CMK (cell line): Measurements from ENCODE around the gene NGF.

Source experiments
- DNase-seq: peaks from one replicate; pipeline ENCODE4 v3.0.0-alpha.2; 2010; ENCODE audit warnings: low read depth

The NGF gene

DNA sequence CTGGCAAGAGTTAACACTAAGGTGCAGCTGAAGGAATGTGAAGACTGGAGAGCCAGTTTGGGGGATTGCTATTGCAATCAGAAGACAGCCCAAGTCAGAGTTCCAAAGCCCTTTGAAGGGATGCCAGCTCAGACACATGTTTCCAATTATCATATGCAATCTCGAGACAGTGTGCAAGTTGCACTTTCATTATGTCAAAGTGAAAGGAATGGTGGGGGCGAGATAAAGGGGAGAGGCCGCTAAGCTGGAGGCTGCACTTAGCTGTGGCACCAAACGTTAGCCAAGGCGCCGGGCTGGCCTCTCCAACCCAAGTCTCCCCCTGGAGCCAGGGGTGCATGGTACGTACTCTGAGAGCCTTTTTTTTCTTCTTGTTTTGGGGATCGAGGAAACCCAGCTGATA, 58.0 kb downstream of the NGF start:
- DNase-seq, result no peak

DNA sequence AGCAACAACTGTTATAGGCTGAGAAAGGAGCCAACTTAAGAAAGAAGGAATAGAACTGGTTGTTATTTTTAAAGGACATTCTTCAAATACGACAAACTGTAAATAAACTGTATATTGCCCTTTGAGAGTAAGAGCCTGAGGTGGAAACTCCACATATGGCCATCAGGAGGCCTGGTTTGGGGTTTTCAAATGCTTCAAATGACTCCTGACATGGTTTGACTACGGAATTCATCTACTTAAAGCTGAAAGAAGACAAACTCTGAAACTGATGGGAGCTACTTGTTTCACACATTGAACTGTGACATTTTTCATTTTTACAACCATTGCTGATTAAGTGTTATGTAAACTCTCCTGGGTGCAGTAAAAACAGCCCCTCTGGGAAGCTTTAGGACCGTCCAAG, 59.8 kb downstream of the NGF start:
- DNase-seq, result no peak

DNA sequence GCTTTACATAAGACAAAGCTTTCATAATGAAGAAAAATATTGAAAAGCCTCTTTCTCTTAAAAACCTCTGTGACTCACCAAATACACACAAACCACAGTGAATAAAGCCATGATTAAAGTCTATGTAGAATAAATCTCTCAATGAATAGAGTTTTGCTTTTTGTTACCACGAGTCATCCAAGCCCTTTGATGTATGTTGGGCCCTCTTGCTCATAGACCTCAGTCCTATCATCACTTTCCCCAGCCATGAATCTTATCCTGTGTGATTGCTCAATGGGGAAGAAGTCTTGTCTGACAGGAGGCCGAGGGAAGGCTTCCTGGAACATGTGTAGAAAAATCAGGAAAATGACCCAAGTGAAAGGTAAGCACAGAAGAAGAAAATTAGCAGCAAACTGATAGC, 60.8 kb downstream of the NGF start:
- DNase-seq, result no peak

DNA sequence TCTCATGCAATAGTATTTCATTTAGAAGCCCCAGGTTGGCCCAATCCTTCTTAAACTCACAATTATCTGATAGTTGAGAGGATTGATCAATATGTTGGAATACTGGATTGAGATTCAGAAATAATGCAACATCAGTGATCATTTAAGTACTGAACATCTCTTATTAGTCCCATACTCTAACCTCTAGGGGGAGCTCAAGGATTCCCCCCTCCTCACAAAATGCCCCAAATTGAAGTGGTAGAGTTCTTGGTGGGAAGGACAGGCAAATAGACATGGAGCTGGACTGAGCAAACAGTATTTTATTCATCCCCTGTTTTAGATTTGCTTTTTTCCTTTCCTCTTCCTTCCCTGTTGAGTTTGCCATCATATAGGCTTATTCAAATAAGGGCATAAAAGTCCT, 62.8 kb downstream of the NGF start:
- peak; percentile 22 for DNase-seq

DNA sequence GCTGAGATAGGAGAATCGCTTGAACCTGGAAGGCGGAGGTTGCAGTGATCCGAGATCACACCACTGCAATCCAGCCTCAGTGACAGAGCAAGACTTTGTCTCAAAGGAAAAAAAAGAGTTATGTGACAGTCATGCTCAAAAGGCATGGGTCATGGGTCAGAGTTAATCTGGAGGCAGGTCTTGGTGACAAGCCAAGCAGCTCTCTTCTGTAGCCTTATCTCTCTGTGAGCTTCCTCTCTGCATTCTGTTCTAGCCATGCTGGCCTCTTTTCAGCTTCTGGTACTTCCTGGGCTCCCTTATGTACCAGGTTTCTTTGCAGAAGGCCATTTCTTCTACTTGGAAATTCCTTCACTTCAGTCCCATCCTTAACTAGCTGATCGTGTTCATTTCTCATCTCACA, 63.6 kb downstream of the NGF start:
- DNase-seq, result peak; percentile 20

DNA sequence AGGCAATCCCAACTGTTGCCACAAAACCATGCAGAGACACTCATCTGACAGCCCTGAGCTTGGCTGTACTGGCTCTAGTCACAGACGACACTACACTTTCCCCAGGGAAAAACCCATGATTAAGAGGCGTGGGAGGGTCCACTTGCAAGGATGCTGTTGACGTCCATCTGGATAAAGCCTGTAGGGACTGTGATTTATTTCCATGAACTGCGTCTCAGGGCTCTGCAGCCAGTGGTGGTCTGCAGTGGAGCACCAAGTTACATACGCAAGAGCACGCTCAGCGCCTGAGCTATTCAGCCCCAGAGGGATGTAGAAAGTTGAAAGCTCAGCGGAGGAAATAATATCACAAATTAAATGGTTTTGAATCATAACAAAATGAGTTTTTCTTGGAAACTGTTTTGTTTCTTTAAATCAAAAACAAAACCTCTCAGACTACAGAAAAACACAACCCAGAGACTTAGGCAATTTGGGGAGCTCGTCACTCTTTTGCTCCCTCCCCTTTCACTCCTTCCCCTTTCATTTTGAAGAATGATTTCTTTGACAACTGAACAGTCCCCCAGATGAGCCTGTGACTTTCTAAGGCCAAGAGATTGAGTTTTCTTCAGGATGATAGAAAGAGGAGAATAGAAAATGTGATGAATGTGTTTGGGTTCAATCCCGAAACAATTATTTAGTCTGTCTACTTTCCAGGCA, 71.2 kb downstream of the NGF start:
- no peak for DNase-seq

DNA sequence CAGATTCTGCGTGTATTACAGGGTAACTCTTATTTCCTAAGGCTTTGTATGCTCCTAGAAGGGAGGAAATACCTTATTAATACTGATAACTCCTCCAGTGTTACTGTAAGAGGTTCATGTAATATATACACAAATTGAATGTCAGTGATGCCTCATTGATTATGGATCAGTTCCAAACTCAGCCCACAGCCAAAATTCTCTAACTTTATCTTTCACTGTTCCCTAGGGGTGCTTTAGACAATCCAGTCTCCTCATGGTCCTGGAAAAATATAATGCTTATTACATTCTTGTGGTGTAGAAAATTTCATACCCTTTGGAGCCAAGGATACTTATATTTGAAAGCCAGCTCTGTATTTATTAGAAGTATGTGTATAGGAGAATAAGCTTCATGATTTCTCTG, 73.0 kb downstream of the NGF start:
- no peak for DNase-seq

DNA sequence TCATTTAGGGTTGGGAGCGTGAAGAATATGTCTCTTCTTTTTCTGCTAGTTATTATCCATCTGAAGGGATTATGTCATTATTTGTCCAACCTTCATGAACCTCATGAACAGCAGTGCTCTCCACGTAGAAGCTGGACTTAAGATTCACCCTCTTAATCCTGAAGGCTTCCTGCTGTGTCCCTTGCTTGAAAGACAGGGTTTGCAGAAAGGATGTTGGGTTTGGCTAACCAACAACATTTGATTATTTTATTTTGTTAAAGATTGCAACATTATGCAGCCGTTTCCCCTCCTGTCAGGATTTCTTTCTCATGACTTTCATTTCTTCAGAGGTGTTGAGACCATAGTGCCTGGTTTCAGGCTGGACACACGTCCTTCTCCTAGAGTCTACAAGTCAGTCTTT, 75.2 kb downstream of the NGF start:
- DNase-seq, result no peak

DNA sequence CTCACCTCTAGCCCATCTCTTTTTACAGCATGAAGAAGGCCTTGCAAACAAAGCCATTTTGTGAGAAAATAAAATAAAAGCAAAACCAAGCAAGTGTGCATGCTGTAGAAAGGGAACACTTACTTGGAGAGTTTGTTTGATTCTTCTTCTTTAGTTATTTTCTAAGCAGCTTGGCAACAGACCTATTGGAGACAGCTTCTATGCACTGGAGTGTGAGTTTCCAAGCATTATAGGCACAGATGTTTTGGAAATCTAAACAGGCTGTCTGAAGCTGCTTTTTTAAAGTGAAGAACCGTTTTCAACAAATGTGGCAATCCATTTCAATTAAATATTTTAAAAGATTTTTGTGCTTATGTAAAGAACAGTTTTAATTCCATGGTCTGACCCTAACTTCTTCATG, 76.6 kb downstream of the NGF start:
- no peak for DNase-seq

DNA sequence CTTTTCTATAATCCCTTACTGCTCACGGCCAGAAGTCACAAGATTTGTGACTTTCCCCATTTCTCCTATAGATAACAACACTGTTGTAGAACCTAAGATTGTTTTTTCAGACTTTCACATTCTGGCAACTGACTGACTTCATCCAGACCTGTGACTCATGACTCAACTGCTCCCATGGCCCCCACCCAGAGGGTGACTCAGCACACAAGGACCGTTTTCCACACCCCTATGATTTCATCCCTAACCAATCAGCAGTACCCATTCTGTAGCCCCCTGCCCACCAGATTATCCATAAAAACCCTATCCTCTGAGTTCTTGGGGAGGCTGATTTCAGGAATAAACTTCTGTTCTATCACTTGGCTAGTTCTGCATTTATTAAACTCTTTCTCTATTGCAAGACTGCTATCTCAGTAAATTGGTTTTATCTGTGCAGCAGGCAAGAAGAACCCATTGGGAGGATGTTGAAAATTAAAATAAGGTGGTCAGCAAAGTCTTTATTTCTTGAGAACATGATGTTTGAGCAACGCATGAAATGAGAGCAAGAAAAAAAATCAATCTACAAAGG, 79.7 kb downstream of the NGF start:
- no peak for DNase-seq

DNA sequence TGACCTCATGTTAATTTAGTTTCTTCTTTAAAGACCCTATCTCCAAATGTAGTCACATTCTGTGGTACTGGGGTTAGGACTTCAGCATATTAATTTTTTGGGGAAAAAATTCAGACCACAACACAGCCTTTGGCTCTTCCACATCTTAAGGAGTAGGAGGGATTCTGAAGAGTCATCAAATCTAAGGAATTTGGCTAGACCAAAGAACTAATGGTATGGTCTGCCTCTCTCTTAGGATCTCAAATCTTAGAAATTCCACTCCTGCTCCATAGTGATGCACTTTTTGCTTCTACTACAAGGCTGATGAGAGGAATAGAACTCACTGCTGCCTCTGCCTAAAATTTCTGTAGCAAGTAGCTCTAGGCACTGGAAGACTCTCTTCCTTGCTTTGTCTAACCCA, 80.5 kb downstream of the NGF start:
- DNase-seq, result no peak

DNA sequence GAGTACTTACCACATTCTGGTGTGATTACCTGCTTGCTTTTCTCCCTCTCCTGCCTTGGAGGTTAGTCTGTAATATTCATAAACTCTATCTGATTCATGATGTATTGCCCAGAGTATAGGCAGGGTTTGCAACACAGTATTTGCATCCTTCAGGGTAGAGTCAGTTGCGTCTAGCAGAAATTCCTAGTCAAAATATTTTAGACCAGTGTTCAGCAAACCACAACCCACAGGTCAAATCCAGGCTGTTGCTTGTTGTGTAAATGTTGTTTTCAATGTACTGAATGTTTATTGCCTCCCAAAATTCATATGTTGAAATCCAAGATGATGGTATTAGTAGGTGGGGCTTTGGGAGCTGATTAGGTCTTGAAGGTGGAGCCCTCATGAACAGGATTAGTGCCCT, 82.9 kb downstream of the NGF start:
- no peak for DNase-seq

DNA sequence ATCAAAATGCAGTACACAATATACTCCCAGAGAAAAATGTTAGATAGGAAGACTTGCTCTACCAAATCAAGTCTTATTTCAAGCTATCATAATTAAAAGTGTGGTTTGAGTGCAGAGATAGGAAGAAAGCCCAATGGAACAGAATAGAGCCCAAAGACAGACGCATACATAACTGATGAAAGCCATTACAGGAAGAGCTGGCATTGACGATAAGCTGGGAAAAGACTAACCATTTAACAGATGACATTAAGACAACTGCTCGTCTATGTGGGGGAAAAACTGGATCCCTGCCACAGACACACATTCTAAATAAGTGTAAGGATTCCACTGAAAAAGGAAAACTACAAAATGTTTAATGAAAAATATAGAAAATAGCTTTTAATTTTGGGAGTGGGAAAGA, 85.5 kb downstream of the NGF start:
- peak; percentile 95 for DNase-seq

DNA sequence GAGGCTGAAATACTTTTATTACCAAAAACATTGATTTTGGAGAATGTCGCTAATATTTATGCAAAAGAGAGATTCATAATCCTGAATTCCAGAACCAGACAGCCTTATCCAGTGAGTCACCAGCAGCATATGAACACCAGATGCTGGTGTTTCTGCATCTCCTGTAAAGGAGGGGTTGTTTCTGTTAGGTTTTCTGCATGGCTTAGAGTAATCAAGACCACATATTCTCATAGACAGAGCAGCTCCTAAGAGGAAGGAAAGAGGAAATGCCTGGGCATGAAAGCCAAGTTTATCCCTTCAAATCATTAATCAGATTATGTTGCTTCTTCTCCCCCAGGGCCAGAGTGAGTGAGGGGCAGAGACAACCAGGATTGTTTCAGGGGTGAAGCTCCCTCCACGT, 86.2 kb downstream of the NGF start:
- peak; percentile 42 for DNase-seq

DNA sequence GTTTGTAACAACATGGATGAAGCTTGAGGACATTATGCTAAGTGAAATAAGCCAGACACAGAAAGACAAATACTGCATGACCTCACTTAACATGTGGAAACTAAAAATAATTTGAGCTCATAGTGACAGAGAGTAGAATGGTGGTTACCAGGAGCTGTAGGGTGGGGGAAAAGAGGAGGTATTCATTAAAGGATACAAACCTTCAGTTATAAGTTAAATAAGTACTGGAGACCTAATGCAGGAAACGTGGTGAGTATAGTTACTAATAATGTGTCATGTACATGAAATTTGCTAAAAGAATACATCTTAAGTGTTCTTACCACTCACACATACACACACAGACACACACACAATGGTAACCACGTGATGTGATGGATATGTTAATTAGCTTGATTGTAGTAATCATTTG, 86.7 kb downstream of the NGF start:
- DNase-seq, result no peak

DNA sequence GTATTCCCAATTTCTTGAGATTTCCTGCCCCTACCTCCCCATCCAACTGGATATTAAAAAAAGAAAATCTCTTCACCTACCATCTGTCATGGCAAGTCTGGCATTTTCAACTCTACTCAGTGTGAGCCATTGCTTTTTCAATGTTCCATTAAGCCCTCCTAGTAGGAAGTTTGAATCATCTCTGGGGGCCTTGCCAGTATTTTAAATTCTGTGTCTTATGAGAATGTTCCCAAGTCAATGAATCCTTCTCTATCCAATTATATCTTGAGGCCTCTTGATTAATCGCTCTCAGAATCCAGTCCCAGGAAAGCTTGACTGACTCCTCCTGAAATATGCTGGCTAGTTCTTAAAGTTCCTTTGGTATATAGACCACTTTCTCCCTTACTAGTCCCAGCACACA, 91.5 kb downstream of the NGF start:
- no peak for DNase-seq

DNA sequence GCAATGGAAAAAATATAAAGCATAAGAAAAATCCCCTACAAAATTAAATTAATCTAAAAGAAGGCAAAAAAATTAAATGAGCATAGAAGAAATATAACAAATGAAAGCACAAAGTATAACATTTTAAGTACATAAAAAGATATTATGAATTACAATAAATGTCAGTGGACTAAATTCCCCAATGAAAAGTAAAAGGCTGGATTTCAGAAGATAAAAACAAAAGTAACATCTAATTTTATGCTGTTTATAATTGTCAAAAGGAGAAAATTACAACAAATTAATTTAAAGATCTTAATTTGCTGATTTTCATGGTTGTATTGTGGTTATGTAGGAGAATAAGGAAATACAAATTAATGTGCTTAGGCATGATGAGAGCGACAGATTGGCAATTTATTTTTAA, 92.8 kb downstream of the NGF start:
- DNase-seq, result no peak

DNA sequence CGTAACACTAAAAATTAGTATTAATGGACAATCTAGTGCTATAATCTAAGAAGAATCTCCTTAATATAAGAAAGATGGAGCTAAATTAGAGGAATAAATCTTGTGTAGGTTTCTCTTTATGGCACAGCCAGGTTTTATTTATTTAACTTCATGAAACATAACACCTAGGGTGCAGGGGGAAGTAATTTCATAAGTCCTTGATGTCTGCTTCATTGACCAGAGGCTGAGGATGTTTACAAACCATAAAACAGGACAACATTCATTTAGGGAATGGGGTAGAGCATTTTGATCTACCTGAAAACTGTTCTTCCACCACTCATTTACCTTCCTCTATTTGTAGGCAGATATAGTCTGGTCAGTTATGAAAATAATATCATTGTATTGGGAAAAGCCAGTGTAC, 95.5 kb downstream of the NGF start:
- DNase-seq, result no peak

DNA sequence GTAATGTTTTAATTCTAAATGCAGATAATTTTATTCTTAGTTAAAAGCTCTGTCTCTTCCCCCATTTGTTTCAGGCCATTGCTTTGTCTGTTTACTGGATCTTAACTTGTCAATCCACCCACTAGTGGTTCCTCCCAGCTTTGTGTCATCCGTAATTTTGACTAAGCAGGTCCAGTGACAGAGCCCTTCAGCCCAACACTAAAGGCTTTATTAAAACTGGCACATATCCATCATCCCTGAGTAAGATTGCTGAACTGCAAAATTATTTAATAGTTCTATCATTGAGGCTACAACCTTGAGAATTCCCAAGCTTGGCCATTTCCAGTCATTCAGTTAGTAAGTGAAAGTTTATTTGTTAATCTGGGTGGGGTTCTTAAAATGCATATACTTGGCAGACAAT, 96.7 kb downstream of the NGF start:
- DNase-seq, result no peak

DNA sequence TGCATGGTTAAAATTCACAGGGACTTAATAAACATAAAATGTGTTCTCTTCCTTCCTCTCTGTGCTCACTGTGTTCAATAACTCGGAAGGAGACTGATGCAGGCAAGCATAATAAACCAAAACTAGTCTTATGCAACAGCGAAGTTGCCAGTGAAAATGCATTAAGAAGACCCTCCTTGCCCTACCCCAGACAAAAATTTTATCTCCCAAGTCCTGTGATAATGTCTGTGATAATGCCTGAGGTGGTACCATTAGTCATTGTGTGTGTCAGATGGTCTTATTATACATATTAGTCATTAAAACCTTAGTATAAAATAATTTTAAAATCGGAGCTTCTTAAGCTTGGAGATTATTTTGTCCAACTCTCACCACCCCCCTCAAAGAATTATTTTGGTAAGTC, 97.8 kb downstream of the NGF start:
- DNase-seq, result no peak

DNA sequence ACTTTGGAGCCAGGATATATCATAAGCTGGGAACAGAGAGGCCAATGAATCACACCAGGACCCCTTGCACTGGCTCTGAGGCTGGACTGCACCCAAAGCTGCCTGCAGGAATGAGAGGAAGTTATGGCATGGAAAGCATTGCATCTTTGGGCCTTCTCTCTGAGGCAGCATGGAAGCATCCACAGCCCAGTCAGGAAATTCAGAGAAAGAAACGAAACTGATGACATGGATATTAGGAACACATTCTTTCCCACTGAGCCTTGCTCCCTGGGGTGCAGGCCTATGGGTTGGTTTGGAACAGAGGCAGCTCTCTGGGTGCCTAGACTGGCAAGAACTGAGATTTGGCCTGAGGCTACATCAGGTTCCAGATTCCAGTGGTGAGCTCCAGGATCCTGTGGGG, 98.6 kb downstream of the NGF start:
- DNase-seq, result no peak

DNA sequence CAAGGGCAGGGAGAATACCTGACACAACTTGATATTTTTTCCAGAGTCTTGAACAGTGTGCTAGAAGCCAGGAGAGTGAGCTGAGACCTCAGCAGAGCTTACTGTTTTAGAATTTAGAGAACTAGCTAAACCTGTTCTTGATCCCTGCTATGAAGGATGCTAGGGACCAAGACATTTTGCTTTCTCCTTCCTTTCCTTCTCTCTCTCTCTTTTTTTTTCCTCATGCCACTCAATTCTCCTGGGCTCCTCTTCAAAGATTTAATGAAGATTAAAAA, 99.0 kb downstream of the NGF start:
- DNase-seq, result no peak

DNA sequence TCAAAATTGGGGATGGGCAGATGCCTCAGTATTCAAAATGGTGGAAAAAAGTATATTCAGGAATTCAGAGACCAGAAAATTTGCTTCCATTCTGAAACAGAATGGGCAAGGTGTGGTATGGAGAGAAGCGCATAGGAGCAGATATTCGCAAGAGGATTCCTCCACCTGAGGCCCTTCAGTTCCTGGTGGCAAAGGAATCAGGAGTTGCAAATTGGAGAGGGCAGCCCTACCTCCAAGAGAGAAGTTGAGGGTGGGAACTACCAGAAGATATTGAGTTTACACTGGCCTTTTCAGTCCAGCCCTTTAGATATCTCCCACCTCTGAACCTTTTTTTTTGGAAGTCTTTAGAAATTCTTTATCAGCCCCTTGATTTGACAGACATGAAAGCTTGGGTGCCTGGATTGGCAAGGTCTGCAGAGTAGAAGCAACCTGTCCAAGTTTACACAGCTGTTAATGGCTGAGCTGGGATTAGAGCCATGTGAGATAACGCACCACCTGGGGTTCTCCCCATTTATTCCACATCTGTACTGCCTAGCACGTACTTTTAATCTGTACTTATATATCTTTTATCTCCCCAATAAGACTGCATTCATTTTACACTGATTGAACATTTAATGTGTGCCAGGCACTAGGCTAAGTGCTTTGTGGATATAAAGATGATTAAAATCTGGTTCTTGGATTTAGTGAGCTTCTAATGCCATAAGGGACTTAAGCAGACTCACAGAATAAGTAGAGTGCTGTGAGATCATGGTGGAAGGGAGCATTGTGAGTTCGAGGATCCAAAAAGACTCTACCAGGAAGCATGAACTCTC, 99.5 kb downstream of the NGF start:
- no peak for DNase-seq

DNA sequence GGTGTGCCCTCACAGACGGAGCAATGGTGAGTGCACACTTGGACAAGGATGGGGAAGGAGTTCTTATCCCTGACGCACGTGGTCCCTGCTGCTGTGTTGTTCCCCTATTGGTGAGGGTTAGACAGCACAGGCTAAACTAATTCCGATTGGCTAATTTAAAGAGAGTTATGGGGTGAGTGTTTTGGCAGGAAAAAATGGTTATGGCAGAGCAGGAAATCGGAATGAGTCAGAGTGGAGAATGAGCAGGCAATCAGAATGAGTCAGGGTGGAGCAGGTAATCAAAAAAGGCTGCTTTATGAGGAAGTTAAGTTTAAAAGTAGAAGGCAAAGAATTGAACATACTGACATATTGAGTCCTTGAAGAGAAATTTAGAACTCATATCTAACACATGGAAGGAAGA, 100.5 kb downstream of the NGF start:
- no peak for DNase-seq
